ENCODE results near the gene ALPL.

The ALPL gene

DNA sequence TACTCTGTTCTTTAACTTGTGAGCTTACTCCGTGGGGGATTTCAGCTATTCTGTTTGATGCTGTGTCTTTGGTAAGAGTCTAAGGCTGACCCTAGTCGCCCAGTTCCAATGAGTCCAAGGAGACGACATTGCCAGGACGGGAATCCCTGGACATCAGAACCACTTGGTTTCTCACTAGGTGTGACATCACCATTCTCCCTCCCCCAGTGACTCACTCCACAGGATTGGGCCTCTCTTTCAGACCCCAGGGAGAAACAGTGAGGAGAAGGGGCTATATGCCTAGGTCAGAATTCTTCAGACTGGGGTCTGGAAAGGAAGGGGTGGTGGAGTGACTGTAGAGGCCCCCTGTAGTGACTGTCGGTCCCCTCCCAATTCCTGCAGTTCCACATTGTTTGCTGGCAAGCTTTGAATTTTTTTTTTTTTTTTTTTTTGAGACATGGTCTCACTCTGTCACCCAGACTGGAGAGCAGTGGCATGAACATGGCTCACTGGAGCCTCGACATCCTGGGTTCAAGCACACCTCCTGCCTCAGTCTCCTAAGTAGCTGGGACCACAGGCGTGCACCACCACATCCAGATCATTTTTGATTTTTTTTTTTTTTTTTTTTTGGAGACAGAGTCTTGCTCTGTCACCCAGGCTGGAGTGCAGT lies 21.3 kb downstream of the ALPL start:
- no peak for DNase-seq (ENCODE audit: low read depth in 2 of 2)

DNA sequence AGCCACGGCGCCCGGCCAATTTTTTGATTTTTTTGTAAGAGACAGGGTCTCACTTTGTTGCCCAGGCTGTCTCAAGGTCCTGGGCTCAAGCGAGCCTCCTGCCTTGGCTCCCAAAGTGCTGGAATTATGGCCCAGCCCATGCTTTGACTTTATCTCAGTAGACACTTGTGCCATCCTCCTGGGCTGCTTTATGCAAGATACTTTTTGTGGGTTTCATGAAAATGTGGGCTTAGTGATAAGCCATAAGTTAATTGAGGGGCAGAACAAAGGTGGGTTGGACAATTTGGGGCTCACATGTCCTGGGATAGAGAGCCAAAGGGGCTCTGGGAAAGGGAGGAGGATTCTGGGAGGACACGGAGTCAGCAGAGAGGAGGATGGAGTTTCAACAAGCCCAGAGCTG lies 22.0 kb downstream of the ALPL start:
- no peak for DNase-seq (ENCODE audit: low read depth in 2 of 2)

DNA sequence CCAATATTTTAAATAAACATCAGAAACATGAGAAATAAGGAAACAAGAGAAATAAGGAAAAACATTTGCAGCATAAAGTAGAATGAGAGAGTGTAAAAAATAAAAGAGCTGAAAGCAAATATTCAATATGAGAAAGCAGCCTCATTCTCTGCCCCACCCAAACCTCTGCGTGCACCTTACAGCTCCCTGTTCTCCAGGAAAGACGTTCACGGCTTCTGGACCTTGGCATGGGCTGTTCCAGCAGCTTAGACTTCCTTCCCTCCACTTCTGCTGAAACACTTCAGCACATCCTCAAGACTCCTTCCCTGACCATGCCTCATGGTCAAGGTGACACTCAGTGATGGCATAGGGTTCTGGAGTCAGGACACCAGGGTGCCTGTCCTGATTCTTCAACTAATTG lies 23.3 kb downstream of the ALPL start:
- no peak for DNase-seq (ENCODE audit: low read depth in 2 of 2)

DNA sequence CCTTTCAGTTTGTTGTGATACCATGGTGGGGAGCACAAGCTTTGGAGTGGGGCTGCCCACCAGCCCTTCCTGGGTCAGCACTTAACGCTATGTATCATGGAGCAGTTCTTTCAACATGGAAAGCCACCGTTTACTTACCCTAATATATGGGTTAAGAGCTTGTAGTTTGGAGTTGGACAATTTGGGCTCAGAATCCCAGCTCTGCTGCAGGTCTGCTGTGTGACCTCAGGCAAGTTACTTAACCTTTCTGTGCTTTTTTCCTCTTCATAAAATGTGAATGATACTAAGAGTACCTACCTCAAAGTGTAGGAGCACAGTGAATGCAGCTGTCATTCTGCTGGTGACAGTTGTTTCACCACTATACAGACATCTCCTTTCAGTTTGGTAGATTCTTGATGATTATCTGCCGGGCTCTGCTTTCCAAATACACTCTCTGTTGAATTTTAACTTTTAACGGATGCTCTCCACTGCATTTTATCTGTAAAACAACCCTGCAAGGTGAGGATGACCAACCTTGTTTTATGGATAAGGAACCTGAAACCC lies 23.8 kb downstream of the ALPL start:
- no peak for DNase-seq (ENCODE audit: low read depth in 2 of 2)

DNA sequence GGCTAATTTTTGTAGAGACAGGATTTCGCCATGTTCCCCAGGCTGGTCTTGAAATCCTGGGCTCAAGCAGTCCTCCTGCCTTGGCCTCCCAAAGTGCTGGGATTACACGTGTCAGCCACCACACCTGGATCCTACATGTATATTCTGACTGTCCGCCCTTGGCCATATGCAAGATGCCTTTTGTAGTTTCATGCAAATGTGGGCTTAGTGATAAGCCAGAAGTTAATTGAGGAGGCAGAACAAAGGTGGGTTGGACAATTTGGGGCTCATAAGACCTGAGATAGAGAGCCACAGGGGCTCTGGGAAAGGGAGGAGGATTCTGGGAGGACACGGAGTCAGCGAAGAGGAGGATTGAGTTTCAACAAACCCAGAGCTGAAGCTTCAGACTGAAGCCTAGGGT lies 24.9 kb downstream of the ALPL start:
- DNase-seq (ENCODE audit: low read depth in 2 of 2), result no peak

DNA sequence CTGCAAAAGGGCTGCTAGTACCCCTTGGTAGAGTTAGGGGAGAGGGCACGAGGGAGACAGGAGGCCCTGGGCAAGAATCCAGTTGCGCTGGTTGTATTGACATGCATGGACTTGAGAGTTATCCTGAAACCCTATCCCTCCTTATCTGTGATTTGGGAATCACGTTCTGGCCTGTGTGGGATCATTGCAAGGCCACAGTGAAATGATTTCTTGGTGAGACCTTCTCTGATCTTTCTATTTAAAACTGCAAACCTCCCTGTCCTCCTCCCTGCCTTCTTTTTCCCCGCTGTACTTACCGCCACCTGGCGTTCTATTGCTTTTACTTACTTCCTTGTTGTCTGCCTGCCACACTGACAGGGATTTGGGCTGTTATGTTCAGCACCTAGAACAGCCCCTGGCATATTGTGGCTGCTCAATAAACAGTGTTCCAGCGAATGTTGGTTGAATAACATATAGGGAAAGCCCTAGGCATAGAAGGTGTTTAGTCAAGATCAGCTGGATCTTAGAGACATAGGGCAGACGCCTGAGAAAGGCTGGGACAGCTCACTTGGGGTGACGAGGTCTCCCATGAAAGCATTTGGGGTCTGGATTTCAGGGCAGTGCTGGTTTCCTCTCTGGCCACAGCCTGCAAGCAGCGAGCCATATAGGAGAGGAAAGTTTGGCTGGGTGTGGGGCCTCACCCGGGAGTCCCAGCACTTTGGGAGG lies 25.6 kb downstream of the ALPL start:
- no peak for DNase-seq (ENCODE audit: low read depth in 2 of 2)

DNA sequence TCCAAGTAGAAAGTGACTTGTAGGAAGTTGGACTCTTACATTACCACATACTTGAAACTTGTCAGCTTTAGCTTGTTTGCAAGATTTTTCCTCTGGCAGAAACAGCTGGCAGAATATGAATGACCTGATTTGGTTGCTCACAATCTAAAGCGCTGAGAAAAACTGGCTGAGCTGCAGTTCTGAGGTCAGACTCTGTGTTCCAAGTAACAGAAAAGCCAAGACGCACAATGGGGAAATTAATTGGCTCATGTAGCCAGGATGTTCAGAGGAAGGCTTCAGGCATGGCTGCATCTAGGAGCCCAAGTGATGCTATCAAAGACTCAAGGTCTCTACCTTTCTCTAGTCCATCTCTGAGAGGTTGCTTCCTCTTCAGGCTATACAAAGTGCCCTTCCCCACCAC lies 27.0 kb downstream of the ALPL start:
- DNase-seq (ENCODE audit: low read depth in 2 of 2), result no peak

DNA sequence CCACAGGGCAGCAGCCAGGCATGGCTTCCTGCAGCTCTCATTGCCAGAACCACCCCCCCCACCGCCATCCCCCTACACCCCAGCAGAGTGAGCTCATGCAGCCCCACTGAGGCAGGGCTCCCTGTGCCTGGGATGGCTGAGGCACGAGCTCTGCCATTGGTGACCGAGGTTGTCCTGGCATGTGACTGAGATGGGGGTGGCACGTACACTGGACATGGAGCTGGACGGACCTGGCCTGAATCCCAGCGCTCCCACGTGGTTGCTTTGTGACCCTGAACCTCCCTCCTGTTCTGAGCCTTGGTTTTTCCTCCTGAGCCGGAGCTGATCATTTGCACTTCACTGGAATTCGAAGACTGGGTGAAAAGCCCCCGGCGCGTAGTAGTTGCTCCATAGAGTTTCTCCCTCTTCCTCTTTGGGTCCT lies 28.3 kb downstream of the ALPL start:
- DNase-seq (ENCODE audit: low read depth in 2 of 2), result no peak

DNA sequence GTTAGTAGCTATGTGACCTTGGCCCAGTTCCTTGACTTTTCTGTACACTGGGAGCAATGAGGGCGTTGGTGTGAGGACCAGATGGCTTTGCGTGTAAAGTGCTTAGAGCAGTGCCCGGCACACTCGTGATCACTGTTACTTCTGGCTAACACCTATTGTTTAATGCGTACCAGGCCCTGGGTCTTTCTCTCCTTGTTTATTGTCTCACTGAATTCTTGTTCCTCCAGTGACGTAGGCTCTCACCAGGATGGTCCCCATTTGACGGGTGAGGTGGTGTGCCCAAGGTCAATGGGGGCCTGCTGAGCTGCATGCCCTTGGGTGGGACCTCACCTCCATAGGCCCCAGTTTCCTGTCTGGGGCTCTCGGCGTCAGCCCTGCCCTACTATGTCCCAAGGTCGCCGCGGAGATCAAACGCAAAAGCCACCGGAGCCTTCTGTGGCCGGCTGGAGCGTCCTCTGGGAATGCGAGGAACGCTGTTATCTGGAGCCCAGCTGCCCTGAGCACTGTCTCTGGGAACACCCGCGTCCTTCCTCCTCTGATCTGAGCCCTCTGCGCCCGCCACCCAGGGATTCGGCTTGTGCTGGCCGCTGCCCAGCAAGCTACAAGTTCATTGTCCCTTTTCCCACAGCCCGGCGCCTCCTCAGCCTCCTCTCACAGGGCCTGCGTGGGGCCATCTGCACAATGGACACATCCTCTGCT lies 28.9 kb downstream of the ALPL start:
- DNase-seq (ENCODE audit: low read depth in 2 of 2), result no peak

DNA sequence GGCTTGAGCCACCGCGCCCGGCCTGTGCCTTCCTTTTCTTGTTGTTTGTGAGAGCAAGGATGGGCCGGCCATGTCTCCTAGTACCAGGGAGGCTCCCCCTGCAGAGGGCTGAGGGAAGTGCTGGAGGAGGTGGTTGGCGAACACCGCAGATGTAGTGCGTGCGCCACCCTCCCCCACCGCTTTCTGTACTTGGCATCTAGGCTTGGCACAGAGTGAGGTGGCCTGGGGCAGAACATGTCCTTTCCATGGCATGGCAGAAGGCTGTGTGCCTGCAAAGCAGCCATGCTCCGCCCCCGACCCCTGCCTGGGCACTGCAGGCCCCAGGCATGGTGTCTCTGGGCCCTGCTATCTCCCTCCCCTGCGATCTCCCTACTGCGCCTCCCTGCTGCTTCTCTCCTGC lies 30.7 kb downstream of the ALPL start:
- peak in 1 of 2 donors; percentile 10 for DNase-seq (ENCODE audit: low read depth in 2 of 2)

DNA sequence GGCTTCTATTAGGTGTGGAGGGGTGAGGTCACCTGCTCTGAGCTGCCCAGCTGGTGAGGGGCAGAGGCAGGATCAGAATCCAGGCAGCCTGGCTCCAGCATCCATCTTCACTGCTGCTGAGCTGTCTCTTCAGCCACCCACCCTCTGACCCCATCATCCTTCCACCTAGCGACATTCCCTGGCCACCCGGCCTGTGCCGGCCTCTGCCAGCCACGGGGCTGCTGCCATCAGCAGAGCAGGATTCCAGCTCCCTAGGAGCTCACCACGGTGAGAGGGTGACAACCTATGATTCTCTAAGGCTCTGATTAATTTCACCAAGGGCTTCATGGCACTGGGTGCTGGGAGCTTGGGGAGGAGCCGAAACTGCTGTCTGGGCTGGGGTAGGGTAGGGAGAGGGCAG lies 32.1 kb downstream of the ALPL start:
- DNase-seq (ENCODE audit: low read depth in 2 of 2), result no peak

DNA sequence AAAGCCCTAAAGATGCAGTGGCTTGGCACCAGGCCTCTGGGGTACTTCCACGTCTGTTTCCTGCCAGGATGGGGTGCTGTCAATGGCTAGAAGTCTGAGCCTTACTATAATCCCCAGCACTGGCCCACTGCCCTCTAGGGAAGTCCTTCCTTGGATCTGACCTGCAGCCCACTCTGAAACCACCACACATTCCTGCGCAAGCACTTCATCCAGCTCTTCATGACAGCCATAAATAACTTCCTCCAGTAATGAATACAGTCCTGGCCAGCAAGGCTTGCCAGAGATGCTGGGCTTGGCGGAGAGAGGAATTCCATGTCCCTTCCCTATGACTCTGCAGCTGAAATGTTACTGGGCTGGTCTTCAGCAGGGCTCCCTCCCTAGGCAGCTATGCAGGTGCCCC lies 32.6 kb downstream of the ALPL start:
- no peak for DNase-seq (ENCODE audit: low read depth in 2 of 2)

DNA sequence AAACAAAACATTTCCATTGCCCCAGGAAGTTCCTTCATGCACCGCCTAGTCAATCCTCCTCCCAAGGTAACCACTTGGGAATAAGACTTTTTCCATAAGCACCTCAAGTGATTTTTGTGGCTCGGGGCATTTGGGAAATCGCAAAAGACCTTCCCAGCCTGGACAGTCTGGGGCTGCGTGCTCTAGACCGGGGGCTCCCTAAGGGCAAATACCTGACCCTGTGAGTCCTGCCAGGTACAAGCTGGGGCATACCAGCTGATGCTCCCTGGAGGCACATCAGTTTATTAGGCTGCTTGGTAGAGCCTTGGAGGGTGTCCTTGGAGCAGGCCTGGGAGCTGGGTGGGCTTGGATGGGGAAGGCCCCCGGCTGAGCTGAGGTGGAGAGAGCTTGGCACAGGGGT lies 34.4 kb downstream of the ALPL start:
- DNase-seq (ENCODE audit: low read depth in 2 of 2), result no peak

DNA sequence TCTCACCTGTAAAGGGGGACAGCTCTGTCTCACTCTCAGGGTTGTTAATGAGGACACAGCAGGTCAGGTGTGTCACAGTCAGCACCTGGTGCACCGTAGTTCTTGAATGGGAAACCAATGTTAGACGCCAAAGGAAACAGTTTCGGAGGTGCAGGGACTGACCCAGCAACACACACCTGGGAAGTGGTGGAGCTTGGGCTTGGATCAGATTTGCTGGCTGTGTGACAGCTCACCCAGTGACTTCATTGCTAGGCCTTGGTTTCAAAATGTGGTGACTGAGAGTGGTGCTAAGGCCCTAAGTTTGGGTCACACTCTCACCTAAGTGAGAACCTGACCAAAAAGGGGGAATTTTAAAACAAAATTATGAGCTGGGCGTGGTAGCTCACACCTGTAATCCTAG lies 34.9 kb downstream of the ALPL start:
- no peak for DNase-seq (ENCODE audit: low read depth in 2 of 2)

DNA sequence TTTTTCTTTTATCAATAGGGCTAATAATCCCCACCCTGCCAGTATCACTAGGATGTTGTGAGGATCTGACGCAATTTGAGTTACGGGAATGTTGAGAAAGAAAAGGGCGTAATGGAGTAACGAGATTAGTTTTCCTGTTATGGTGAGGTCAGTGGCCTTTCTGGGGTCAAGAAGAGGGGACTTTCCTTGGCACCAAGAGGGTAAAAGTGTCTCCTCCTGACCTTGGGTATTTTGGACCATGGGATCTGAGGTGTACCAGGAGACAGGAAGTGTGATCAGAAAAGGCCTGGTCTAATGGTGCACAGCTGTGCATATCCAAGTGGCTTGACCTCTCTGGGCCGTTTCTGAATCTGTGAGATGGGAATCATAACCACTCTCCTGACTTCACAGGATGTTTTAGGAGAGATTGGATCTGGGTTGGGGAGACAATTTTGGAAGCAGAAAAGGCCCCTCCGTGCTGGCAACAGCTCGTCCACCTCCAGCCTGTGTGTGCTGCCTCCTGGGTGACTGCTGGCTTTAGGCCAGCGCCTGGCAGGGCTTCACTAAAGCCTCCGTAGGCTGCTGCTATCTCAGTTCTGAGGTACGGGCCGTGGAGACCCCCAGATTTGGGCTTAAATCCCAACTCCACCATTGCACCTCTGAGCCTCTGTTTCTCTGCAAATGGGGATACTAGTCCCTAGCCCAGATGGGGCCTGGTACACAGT lies 37.1 kb downstream of the ALPL start:
- no peak for DNase-seq (ENCODE audit: low read depth in 2 of 2)

DNA sequence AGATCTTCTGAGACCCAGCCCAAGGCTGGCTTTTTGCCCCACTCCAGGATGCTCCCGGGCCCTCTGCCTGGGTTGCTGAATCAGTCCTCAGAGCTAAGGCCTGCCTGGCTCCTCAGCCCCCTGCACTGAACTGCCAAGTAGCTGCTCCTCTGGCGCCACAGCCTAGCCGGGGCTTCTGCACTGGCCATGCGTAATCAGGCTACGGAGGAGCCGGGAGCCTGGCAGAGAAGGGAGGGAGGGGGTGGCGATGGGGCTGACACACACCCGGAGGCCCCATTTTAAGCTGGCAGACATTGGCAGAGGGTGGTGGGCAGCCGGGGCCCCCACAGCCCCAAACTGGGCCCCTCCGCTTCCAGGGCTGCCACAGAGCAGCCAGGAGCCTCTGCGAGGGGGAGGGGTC lies 38.7 kb downstream of the ALPL start:
- no peak for DNase-seq (ENCODE audit: low read depth in 2 of 2)

DNA sequence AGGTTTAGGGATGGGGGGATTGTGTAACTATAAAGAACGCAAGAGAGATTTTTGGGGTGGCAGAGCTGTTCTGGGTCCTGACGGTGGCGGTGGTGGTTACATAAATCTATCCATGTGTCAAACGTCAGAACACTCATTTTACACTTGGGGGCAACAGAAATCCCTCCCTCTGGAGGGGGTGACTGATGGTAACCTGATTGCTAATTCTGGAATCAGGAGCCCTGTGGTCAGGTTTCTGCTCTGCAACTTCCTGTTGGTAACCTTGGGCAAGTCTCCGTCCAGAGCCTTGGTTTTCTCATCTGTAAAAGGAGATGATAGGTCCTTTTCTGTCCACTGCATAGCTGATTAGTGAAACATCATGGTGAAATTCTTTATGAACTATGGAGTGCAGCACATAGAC lies 40.9 kb downstream of the ALPL start:
- DNase-seq (ENCODE audit: low read depth in 2 of 2), result no peak

DNA sequence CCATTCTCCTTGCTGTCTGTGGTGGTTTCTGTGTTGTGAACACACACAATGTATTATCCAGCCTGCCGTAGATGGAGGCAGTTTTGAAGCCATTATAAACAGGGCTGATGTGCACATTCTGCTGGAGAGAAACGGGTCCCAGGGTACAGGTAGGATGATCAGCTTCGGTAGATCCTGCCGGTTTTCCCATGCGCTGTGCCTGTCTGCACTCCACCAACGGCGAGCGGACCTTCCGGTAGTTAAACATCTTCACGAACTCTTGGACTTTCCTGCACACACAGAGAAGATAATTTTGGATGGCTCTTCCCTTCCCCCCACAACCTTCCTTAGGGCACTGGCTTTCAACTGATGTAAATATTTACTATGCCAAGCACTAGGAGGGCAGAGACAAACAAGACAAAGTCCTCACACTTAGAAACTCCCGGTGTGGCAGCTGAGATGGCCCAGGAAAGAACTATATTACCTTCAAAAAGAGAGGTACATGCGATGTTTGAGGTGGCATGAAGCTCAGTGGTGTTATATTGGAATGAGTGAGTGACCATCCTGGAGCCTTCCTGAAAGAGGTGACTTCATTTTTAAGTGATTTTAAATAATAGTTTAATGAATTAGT lies 41.7 kb downstream of the ALPL start:
- no peak for DNase-seq (ENCODE audit: low read depth in 2 of 2)

DNA sequence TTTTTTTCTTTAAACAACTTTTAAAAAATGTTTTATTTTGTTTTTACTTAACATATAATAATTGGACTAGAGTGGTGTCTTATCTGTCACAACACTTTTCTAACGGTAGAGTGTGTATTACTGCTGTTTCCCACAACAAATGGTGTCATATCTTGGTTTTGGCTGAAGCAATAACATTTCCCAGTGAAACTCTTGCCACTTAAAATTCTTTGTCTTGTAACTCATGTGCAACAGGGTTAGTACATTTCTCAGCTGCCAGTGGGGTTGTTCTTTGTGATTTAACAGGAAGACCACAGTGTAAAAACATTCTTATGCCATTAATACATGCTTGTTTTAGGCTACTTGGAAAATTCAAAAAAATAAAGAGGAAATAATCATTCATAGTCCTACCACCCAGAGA lies 43.5 kb downstream of the ALPL start:
- no peak for DNase-seq (ENCODE audit: low read depth in 2 of 2)

DNA sequence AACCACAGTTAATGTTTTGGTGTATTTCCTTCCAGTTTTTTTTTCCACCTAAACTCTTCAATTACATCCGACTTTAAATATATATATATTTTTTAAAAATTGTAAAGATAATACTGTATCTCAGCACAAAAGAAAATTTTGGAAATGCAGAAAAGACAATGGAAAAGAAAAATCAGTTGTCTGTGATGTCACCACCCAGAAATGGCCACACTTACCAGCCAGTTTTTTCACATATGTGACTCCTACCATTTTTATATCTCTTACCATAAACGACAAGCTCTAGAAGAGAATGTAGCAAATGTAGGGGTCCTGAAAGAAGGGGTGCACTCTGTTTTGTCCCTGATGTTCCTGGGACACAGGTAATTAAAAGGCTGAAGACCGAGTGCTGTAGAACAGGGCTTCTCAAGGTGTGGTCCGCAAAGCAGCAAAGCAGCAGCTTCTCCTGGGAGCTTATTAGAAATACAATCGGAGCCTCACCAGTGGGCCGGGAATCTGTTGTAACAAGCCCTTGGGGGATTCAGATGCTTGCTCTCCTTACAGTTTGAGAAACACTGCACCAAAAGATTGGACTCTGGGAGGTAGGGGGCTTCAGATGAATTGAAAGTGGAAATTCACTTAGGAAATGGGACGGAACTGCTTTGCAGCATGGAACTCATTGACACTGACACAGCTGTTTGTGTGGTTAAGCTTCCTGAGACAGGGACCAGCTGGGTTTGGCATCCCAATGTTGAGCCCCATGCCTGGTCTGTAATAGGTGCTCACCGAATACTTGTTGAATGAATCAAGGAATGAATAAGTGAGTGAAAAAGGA lies 44.1 kb downstream of the ALPL start:
- no peak for DNase-seq (ENCODE audit: low read depth in 2 of 2)
